Measurements from ENCODE around the gene SLC44A1.

GRCh38 chr9:105330755-105331154 is 86.3 kb downstream of the SLC44A1 start:
- TF ChIP-seq CTCF (IDR thresholded peaks at IDR 0.05), result no peak
- no peak for TF ChIP-seq POLR2A (IDR thresholded peaks at IDR 0.05)

All from Peyer's patch (tissue), 4 donors.